Stimulated activated CD8-positive, alpha-beta memory T cell treated with anti-CD3 and anti-CD28 coated beads, Interleukin-12 subunit alpha, Interleukin-12 subunit beta, amount 100 ng/mL, for 4 hours (primary cell): ENCODE data around the gene RPUSD1.
"Not testable (repeated sequence)": the region's sequence is repeated elsewhere in the genome, so short reads cannot be mapped to it uniquely, and the experiment has no call there.

ENCODE experiments used
- DNase-seq: peaks from one replicate; pipeline ENCODE4 v3.0.0-alpha.2; 2020; ENCODE audit warnings: low read depth

The RPUSD1 gene

DNA sequence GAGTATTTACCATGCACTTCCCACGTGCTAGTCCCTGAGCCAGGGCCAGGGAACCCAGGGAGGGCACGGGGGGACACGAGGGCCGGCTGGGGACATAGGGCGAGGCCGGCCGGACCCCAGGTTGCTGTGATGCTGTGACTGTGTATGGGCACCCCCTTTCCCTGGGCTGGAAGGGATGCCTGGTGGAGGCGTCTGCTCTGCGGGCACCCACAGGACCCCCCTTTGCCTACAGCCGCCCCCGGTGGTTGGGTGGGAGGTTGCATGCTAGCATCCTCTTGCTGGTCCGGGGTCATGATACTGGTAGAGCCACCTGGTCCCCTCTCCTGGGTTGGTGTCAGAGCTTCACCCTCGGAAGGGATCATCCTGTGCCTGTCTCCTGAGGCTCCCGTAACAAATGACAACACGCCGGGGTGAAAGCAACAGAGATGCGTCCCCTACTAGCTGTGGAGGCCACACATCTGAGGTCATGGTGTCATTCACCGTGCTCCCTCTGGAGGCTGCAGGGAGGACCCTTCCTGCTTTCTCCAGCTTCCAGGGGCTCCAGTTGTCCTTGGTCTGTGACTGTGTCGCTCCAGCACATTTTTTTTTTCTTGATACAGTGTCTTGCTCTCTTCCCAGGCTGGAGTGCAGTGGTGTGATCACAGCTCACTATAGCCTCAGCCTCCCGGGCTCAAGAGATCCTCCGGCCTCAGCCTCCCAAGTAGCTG, 44.2 kb downstream of the RPUSD1 start:
- no peak for DNase-seq

DNA sequence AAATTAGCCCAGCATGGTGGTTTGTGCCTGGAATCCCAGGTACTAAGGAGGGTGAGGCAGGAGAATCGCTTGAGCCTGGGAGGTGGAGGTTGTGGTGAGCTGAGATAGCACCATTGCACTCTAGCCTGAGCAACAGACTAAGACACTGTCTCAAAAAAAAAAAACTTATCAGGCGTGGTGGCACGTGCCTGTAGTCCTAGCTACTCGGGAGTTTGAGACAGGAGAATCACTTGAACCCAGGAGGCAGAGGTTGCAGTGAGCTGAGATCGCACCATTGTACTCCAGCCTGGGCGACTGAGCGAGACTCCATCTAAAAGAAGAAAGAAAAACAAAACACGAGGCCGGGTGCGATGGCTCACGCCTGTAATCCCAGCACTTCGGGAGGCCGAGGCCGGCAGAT, 45.3 kb downstream of the RPUSD1 start:
- not testable (repeated sequence) for DNase-seq

DNA sequence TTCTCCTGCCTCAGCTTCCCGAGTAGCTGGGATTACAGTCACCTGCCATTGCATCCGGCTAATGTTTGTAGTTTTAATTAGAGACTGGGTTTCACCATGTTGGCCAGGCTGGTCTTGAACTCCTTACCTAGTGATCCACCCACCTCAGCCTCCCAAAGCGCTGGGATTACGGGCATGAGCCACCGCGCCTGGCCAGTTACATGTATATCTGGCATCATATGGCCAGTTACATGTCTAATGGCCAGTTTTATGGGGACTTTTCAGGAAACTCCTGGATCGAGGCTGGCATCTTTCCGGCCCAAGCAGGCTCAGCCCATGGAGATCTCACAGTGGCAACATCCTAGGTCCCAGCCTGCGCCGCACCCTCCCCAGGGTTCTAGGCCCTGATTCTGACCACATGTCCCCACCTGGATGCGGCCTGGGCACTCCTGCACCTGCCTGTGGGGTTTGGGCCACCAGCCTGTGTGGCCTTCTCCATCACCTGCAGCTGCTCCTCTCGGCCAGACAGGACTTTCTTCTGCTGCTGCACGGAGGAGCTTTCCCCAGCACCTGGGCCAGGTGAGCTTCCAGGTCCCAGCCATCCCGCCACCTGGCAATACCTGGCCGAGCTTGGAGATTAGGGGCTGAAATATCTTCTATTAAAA, 46.1 kb downstream of the RPUSD1 start:
- no peak for DNase-seq

- peak; percentile 89 for DNase-seq
Observed at GRCh38 chr16:740764-741505, 47.2 kb downstream of the RPUSD1 start, which contains the start of gene CIAO3. Gene CIAO3, minus strand, starts transcription at chr16:740997. Its CDS starts 12 bp downstream, at chr16:740985.

DNA sequence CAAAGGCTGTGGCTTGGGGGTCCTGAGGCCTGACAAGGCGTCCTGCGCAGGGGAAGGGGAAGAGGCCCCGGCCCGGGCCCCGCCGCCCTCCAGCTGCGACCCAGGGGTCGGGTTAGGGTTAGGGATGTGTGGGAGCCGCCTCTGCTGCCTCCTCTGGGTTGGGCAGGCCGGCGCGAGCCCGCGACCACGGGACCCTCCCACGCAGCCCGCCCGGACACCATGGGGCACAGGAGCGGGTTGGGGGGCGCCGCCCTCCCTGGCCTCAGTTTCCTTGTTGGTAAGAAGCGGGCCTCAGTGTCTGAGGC, 47.8 kb downstream of the RPUSD1 start:
- DNase-seq: no peak

GRCh38 chr16:739560-740458, 48.4 kb downstream of the RPUSD1 start:
- no peak for DNase-seq

DNA sequence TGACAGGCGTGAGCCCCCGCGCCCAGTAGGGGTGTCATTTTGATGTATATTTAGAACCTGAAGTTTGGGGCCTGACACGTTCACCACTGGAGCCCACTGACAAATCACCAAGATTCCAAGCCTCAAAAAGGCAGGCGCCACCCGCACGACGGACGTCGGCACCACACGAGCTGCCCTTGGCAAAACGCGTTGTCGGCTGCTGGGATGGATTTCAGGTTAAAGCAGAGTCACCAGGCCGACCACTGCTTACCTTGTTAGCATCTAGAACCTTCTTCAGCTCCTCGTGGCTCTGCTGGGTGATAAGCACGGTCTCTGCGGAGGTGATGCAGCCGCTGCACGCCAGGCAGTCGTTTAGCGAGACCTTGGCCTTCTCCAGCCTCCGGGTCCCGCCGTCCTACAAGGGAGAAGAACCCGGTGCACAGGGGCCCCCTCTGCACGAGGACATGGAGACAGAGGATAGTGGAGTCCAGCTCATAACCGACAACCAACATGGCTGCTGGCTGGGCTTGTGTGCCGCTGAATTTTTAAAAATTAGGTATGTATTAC, 51.2 kb downstream of the RPUSD1 start:
- DNase-seq: no peak

DNA sequence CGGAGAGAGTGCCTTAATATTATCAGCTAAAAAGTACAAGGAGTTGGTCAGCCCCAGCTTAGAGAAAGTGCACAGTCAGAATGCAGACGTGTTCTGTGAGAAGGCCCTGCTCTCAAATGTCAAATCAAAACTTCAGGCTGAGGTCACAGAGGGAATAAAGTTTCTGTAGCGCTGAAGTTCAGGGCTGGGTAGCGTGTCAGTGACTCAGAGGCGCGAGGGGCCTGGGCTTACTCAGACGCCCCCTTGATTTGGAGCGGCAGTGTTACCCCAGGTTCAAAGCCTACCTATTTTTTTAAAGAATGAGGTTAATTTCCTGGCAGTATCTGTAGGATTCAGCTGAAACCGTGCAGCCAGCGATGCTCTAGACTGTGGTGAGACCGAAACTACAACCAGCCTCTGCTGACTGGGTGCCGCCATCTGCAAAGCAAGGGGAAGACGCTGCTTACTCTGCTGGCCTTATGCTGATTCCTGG, 52.2 kb downstream of the RPUSD1 start:
- DNase-seq: no peak

DNA sequence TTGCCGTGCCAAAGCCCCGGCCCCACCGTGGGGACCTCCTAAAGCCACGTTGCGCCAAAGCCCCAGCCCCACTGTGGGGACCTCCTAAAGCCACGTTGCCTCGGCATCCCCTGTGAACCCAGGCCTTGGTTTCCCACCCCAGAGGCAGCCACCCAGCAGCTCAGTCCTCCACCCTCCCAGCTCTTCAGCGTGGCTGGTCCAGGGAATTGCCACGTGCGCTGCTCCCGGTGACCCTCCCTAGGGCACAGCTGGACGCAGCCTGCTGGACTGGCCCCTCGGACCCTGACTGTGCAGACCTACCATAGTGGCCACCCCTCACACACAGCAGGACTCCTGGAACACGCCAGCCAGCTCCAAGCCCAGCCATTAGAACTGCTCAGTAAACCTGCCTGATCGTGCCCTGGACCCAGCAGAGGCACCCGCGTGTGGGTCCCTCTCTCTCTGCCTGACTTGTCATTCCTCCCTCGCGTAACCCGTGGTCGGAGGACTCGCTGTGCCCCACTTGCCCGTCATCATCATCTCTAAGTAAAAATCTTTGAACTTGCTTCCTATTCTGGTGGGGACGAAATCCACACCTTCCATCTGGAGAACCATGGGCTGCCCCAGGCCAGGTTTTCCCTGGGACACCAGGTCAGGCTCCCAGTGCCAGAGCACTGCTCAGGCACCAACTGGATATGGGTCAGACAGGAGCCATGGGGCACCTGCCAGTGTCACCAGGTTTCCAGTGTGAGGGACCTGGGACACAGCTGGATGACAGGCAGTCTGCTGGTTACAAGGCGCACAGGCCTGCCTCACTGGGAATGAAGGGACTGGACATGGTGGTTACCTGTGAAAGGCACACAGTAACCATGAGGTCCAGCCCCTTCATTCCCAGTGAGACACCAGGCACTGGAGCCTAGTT, 53.0 kb downstream of the RPUSD1 start:
- no peak for DNase-seq
